HepG2 (cell line): ENCODE results near the gene PRR5L. TPM values are rescaled to one million over a fixed set of nuclear protein-coding genes. Genes with fewer than 3 reads are reported as not detected.

Source experiments
- ATAC-seq: fragments of 200-7000 bp; cut with Tn5 transposase; 3 replicates; pipeline ENCODE4 v1.9.1; 2020; ENCODE audit warnings: mild to moderate bottlenecking, moderate library complexity
- BruUV-seq: library from RNA; stranded (reverse); fragments of 400-500 nt; replicated peaks from 2 replicates; lab custom pipeline; 2021; lab: Mats Ljungman, UMichigan
- CTCF ChIA-PET: fragments of 300-600 bp; formaldehyde crosslinking; extraction: SDS; loops from one replicate; lab custom pipeline; 2021; ENCODE audit warnings: low total read pairs, inconsistent platforms, low intra/inter-chr PET ratio; lab: Yijun Ruan, JAX
- POLR2A ChIA-PET: fragments of 350-600 bp; sonication (Branson Sonifier 250); formaldehyde crosslinking; loops from one replicate; lab custom pipeline; 2020; ENCODE audit warnings: antibody characterized with exemption, inconsistent platforms; lab: Yijun Ruan, JAX
- DNase-seq: peaks from one replicate; pipeline ENCODE4 v3.0.0-alpha.2; 2015; ENCODE audit warnings: low spot score
- FAIRE-seq: peaks from 3 replicates; lab custom pipeline; 2011; peaks lifted over from hg19 to GRCh38; lab: Jason Lieb, UNC
- H2AFZ ChIP-seq: one replicate; pipeline ENCODE4 v1.6.1; 2011; ENCODE audit warnings: low read length, inconsistent platforms
- H3K27ac ChIP-seq: fragments of 300-600 bp; 3 replicates; pipeline ENCODE4 v1.8.0; 2011; ENCODE audit warnings: mixed run types, mild to moderate bottlenecking, mixed read lengths, low read length, inconsistent platforms; ENCODE audit not compliant: insufficient read depth; ENCODE audit errors: extremely low read length
- H3K27me3 ChIP-seq, 2 experiments: fragments of 200-600 bp in 1 of 2; 2 replicates in 1 of 2; 3 replicates in 1 of 2; pipeline versions ENCODE4 v1.6.0 to v1.8.0; 2011; ENCODE audit warnings: low read length in 2 of 2, mild to moderate bottlenecking in 2 of 2, moderate library complexity in 2 of 2, inconsistent platforms in 1 of 2; ENCODE audit not compliant: insufficient read depth in 2 of 2, control insufficient read depth in 1 of 2
- H3K36me3 ChIP-seq, 2 experiments: fragments of 200-600 bp in 1 of 2; replicated peaks in 1 of 2; 2 replicates in 1 of 2; 3 replicates in 1 of 2; pipeline versions ENCODE4 v1.5.1 to v1.8.0; 2011; ENCODE audit warnings: low read length in 2 of 2, inconsistent platforms in 1 of 2; ENCODE audit not compliant: insufficient read depth in 2 of 2, control insufficient read depth in 1 of 2
- H3K4me1 ChIP-seq: 2 replicates; pipeline ENCODE4 v1.5.1; 2012; ENCODE audit warnings: low read length, inconsistent platforms; ENCODE audit not compliant: insufficient read depth
- H3K4me2 ChIP-seq: 2 replicates; pipeline ENCODE4 v1.6.0; 2011; ENCODE audit warnings: low read depth, low read length, inconsistent platforms
- H3K4me3 ChIP-seq, 3 experiments: fragments of 200-600 bp in 1 of 3; sonication (generic), shearing (Covaris generic) in 1 of 3; replicated peaks in 1 of 3; 2 replicates each; pipeline ENCODE4 v1.5.1; 2011 to 2016; ENCODE audit warnings: low read length in 3 of 3, inconsistent platforms in 2 of 3, low read depth in 2 of 3, mild to moderate bottlenecking in 2 of 3, control low read depth in 1 of 3, mixed read lengths in 1 of 3; ENCODE audit not compliant: insufficient read depth in 1 of 3
- H3K79me2 ChIP-seq: one replicate; pipeline ENCODE4 v1.6.1; 2011; ENCODE audit warnings: low read length, inconsistent platforms; ENCODE audit not compliant: insufficient read depth
- H3K9ac ChIP-seq: 2 replicates; pipeline ENCODE4 v1.6.0; 2011; ENCODE audit warnings: mild to moderate bottlenecking, low read depth, low read length, inconsistent platforms; ENCODE audit not compliant: insufficient read depth
- H3K9me3 ChIP-seq: 2 replicates; pipeline ENCODE4 v1.5.1; 2012; ENCODE audit warnings: mild to moderate bottlenecking, low read length
- H4K20me1 ChIP-seq: 2 replicates; pipeline ENCODE4 v1.6.0; 2011; ENCODE audit warnings: inconsistent platforms, mild to moderate bottlenecking, low read length, moderate library complexity; ENCODE audit not compliant: insufficient read depth
- FOXC1 ChIP-seq: sonication (generic); formaldehyde crosslinking; IDR thresholded peaks from 2 replicates; pipeline ENCODE4 v1.8.0; 2022; ENCODE audit warnings: mild to moderate bottlenecking, missing genetic modification reagents, borderline replicate concordance
- ISL2 ChIP-seq: sonication (generic); formaldehyde crosslinking; IDR thresholded peaks from 2 replicates; pipeline ENCODE4 v1.5.0; 2020; ENCODE audit warnings: missing genetic modification reagents
- MAX ChIP-seq: IDR thresholded peaks from 2 replicates; pipeline ENCODE4 v1.6.1; 2012; ENCODE audit warnings: inconsistent platforms
- SP2 ChIP-seq: sonication (generic); formaldehyde crosslinking; IDR thresholded peaks from 2 replicates; pipeline ENCODE4 v1.5.1; 2020; ENCODE audit warnings: mild to moderate bottlenecking, missing genetic modification reagents
- ZNF296 ChIP-seq: sonication (generic); formaldehyde crosslinking; conservative IDR thresholded peaks from 2 replicates; pipeline ENCODE4 v1.5.0; 2020; ENCODE audit warnings: mild to moderate bottlenecking, missing genetic modification reagents
- ZNF382 ChIP-seq: sonication (generic); formaldehyde crosslinking; IDR thresholded peaks from 2 replicates; pipeline ENCODE4 v1.5.0; 2020; ENCODE audit warnings: missing genetic modification reagents, mild to moderate bottlenecking, borderline replicate concordance
- ZNF777 ChIP-seq: sonication (generic); formaldehyde crosslinking; IDR thresholded peaks from 2 replicates; pipeline ENCODE4 v1.4.0; 2020; ENCODE audit warnings: missing genetic modification reagents
- WGBS: methylation state at CpG from one replicate; pipeline ENCODE4 v1.1.6; 2017; ENCODE audit warnings: low lambda C conversion rate; 5-methylcytosine and 5-hydroxymethylcytosine counted together
- in situ Hi-C: cut with HindIII; loops from 2 replicates; pipeline ENCODE4 v1.10.0; 2017; ENCODE audit warnings: low pct_unique_long_range_greater_than_20kb; ENCODE audit not compliant: extremely low pct_ligation_motif_present
- intact Hi-C: fragments of 100-400 bp; cut with micrococcal nuclease; formaldehyde crosslinking; loops from one replicate; pipeline ENCODE4 v1.10.0; 2022; ENCODE audit not compliant: unreplicated experiment
- polyA plus RNA-seq, 8 experiments: library from polyadenylated mRNA; depleted of rRNA in 3 of 8; stranded (reverse) in 7 of 8; unstranded in 1 of 8; fragments of >200 nt; fragmentation: Illumina TruSeq in 4 of 8; extraction: Trizol in 4 of 8; gene quantifications; 2 replicates each; pipeline versions ENCODE4 v1.2.1 to v1.2.3, GENCODE V29; 2011 to 2016; ENCODE audit warnings: low read depth in 4 of 8, missing spikeins in 1 of 8, mixed read lengths in 1 of 8; ENCODE audit not compliant: insufficient read depth in 1 of 8
- total RNA-seq, 5 experiments: library from RNA; depleted of rRNA; stranded (reverse); fragments of >200 nt; fragmentation: Illumina TruSeq; extraction: Trizol; gene quantifications; 2 replicates each; pipeline ENCODE4 v1.2.3, GENCODE V29; 2016; ENCODE audit warnings: low read depth in 1 of 5
- TF ChIP-seq, protein P1 (sequence below): IDR thresholded peaks from 2 replicates; pipeline ENCODE4 v1.6.1; 2012; ENCODE audit warnings: low read depth, low read length, improper control_type of control experiment

The PRR5L gene
- total and polyA plus RNA-seq, 2 of the 13 experiments (the other 11 are each of a cell fraction or from before 2014, with no cell fraction given): 0.16 TPM; not detected in 1

- no peak for ATAC-seq
These were observed 89.3 kb downstream of the PRR5L start for GRCh38 chr11:36385121-36385970.

More at GRCh38 chr11:36385121-36385970, 89.3 kb downstream of the PRR5L start:
- no TSS peak for BruUV-seq
- 8% methylated on average over 7 of the region's 9 CpGs for WGBS
- H3K27me3 ChIP-seq: no peaks in the 10 kb centered on the region; a peak in 2 of 5 replicates
- ChIA-PET CTCF (no interaction called here), POLR2A (no interaction called here)
- no peaks in the 10 kb centered on the region for H3K36me3 ChIP-seq
- in situ Hi-C loops (no loop called here), intact Hi-C loops (no loop called here)
- no peaks in the 10 kb centered on the region for H3K9me3 ChIP-seq
- H3K4me3 ChIP-seq: no peak overlapping the region
- no peak for FAIRE-seq
- TF ChIP-seq SP2: no peak
- no peak for TF ChIP-seq ZNF382
- TF ChIP-seq ZNF777 (CRISPR knock-in tag): no peak
- no peak for TF ChIP-seq ZNF296 (CRISPR knock-in tag)
- no peak for TF ChIP-seq ISL2 (CRISPR knock-in tag)
- TF ChIP-seq FOXC1 (CRISPR knock-in tag): no peak
- TF ChIP-seq, protein P1, sequence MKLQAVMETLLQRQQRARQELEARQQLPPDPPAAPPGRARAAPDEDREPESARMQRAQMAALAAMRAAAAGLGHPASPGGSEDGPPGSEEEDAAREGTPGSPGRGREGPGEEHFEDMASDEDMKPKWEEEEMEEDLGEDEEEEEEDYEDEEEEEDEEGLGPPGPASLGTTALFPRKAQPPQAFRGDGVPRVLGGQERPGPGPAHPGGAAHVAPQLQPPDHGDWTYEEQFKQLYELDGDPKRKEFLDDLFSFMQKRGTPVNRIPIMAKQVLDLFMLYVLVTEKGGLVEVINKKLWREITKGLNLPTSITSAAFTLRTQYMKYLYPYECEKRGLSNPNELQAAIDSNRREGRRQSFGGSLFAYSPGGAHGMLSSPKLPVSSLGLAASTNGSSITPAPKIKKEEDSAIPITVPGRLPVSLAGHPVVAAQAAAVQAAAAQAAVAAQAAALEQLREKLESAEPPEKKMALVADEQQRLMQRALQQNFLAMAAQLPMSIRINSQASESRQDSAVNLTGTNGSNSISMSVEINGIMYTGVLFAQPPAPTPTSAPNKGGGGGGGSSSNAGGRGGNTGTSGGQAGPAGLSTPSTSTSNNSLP: no peak
- no peak for TF ChIP-seq MAX
- H3K27ac ChIP-seq: no peak overlapping the region
- no peaks in the 10 kb centered on the region for H4K20me1 ChIP-seq
- DNase-seq: no peak
- no peaks in the 10 kb centered on the region for H3K4me1 ChIP-seq
- H3K9ac ChIP-seq: no peak overlapping the region
- no peaks in the 10 kb centered on the region for H3K79me2 ChIP-seq
- no peak overlapping the region for H3K4me2 ChIP-seq
- H2AFZ ChIP-seq: no peak overlapping the region
